ENCODE measurements around the gene FBXO31. TPM values are rescaled to one million over a fixed set of nuclear protein-coding genes. Genes with fewer than 3 reads are reported as not detected.

Gene FBXO31
- total and polyA plus RNA-seq, 2 of the 8 experiments (the other 6 are each of a cell fraction or from before 2014, with no cell fraction given) = 8.3 to 21.6 TPM

- no peaks in the 10 kb centered on the region for H3K23me2 ChIP-seq (ENCODE audit: low read depth, low read length)
- no peak overlapping the region for H3K9ac ChIP-seq (replicated peaks in 1 of 4; ENCODE audit: extremely low read depth in 1 of 4, low read depth in 3 of 4, low read length in 3 of 4)
- WGBS, 2 experiments (ENCODE audit: extremely low coverage in 1 of 2, insufficient coverage in 1 of 2, insufficient read length in 1 of 2, insufficient replicate concordance in 2 of 2, low coverage in 1 of 2, low lambda C conversion rate in 2 of 2, missing lambda C conversion rate in 1 of 2) = 83% methylated on average over 6 of the region's 6 CpGs; no CpG with 5 or more reads in 1 of the 2 experiments
- H3K4me1 ChIP-seq (replicated peaks in 1 of 4; ENCODE audit: control insufficient read depth in 3 of 4, insufficient read depth in 4 of 4, low read length in 3 of 4) = peaks cover 0 to 5% (median 0%) of the 10 kb centered on the region in 4 experiments; a peak in 1 of 7 replicates
- no peak overlapping the region for H2BK5ac ChIP-seq (ENCODE audit: low read depth, low read length)
- H4K20me1 ChIP-seq (replicated peaks in 1 of 2; ENCODE audit: control insufficient read depth in 1 of 2, insufficient read depth in 2 of 2, low read length in 2 of 2) = peaks cover 2 to 5% of the 10 kb centered on the region in 2 experiments
- no peak overlapping the region for H3K18ac ChIP-seq (ENCODE audit: extremely low read depth, low read length)
- H3K79me1 ChIP-seq (ENCODE audit: low read depth, low read length) = no peaks in the 10 kb centered on the region
- H3K4me3 ChIP-seq (ENCODE audit: extremely low read depth in 1 of 4, insufficient read depth in 2 of 4, low read depth in 3 of 4, low read length in 4 of 4) = no peak overlapping the region
- H3K4me2 ChIP-seq (ENCODE audit: insufficient read depth in 1 of 2, low read depth in 2 of 2, low read length in 2 of 2) = no peak overlapping the region
- DNase-seq (ENCODE audit: low read depth in 1 of 2, low spot score in 2 of 2) (no peak), FAIRE-seq (no peak)
- H2BK12ac ChIP-seq (ENCODE audit: low read depth, low read length) = no peak overlapping the region
- H2AFZ ChIP-seq (ENCODE audit: low read length) = no peak overlapping the region
- H2BK15ac ChIP-seq (ENCODE audit: low read length) = no peak overlapping the region
- H3K56ac ChIP-seq (replicated peaks; ENCODE audit: insufficient read length, low read depth, low read length) = no peak overlapping the region
- no peak overlapping the region for H3K14ac ChIP-seq (ENCODE audit: insufficient read length)
- no peak overlapping the region for H4K5ac ChIP-seq (ENCODE audit: insufficient read length, low read depth, low read length)
- peak overlapping the region; percentile 18; the same call in 1 of the 2 replicates for H4K8ac ChIP-seq (ENCODE audit: extremely low read depth, insufficient read depth, low read length)
- H2BK120ac ChIP-seq (replicated peaks; ENCODE audit: low read depth, low read length) = no peak overlapping the region
- no peaks in the 10 kb centered on the region for H3K79me2 ChIP-seq (ENCODE audit: control insufficient read depth in 1 of 2, insufficient read depth in 2 of 2, low read length in 2 of 2)
- H2AK5ac ChIP-seq (ENCODE audit: low read depth, low read length) = no peak overlapping the region
- H3K27ac ChIP-seq (ENCODE audit: low read depth, low read length) = no peak overlapping the region
- ChIA-PET CTCF (ENCODE audit: partially characterized antibody) (no interaction called here), POLR2A (ENCODE audit: partially characterized antibody) (no interaction called here)
- H3K36me3 ChIP-seq (ENCODE audit: control insufficient read depth in 2 of 4, insufficient read depth in 4 of 4, low read length in 3 of 4) = peaks cover 0 to 20% (median 9%) of the 10 kb centered on the region in 4 experiments; a peak in 5 of 8 replicates
- no peak overlapping the region for H3K23ac ChIP-seq (ENCODE audit: insufficient read length)
- H2BK20ac ChIP-seq (ENCODE audit: low read length) = no peak overlapping the region
- no peak for TF ChIP-seq JUN (IDR thresholded peaks at IDR 0.05; ENCODE audit: low read depth, low read length)
- TF ChIP-seq EGR1 (IDR thresholded peaks at IDR 0.05; ENCODE audit: borderline replicate concordance, low read depth, low read length) = no peak
- no peak for TF ChIP-seq SP2 (IDR thresholded peaks at IDR 0.05; ENCODE audit: low read length)
- no peak for TF ChIP-seq EZH2 (IDR thresholded peaks at IDR 0.05; ENCODE audit: low read depth, low read length, severe bottlenecking)
- TF ChIP-seq, protein P1, sequence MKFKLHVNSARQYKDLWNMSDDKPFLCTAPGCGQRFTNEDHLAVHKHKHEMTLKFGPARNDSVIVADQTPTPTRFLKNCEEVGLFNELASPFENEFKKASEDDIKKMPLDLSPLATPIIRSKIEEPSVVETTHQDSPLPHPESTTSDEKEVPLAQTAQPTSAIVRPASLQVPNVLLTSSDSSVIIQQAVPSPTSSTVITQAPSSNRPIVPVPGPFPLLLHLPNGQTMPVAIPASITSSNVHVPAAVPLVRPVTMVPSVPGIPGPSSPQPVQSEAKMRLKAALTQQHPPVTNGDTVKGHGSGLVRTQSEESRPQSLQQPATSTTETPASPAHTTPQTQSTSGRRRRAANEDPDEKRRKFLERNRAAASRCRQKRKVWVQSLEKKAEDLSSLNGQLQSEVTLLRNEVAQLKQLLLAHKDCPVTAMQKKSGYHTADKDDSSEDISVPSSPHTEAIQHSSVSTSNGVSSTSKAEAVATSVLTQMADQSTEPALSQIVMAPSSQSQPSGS (IDR thresholded peaks at IDR 0.05; ENCODE audit: low read length) = no peak
- TF ChIP-seq HDAC6 (IDR thresholded peaks at IDR 0.05; ENCODE audit: low read depth, low read length) = no peak
- TF ChIP-seq RFX5 (IDR thresholded peaks at IDR 0.05; ENCODE audit: borderline replicate concordance, low read depth, low read length) = no peak
- TF ChIP-seq BACH1 (IDR thresholded peaks at IDR 0.05; ENCODE audit: low read length) = no peak
- TF ChIP-seq, protein P2, sequence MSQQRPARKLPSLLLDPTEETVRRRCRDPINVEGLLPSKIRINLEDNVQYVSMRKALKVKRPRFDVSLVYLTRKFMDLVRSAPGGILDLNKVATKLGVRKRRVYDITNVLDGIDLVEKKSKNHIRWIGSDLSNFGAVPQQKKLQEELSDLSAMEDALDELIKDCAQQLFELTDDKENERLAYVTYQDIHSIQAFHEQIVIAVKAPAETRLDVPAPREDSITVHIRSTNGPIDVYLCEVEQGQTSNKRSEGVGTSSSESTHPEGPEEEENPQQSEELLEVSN (IDR thresholded peaks at IDR 0.05) = no peak
- no peak for TF ChIP-seq SIN3A (conservative IDR thresholded peaks at IDR 0.05 in 1 of 2, IDR thresholded peaks at IDR 0.05 in 1 of 2; ENCODE audit: low read depth in 1 of 2, low read length in 2 of 2)
- H3K4ac ChIP-seq (replicated peaks; ENCODE audit: insufficient read length, low read depth, low read length) = no peak overlapping the region
- no peaks in the 10 kb centered on the region for H3K9me3 ChIP-seq (ENCODE audit: insufficient read depth in 2 of 2, low read depth in 1 of 2, low read length in 1 of 2)
- no peaks in the 10 kb centered on the region for H3K27me3 ChIP-seq (replicated peaks in 1 of 4; ENCODE audit: control insufficient read depth in 3 of 4, extremely low read depth in 1 of 4, insufficient read depth in 3 of 4, low read length in 3 of 4)
- H4K91ac ChIP-seq (replicated peaks; ENCODE audit: insufficient read length, low read length) = no peak overlapping the region
Measured at GRCh38 chr16:87418644-87419043, 35.1 kb upstream of the FBXO31 start.

All from H1 (cell line).